Calu3 (cell line): Measurements from ENCODE around the gene PCBP4. TPM values are rescaled to one million over a fixed set of nuclear protein-coding genes. Genes with fewer than 3 reads are reported as not detected.

Source experiments
- BruUV-seq: library from RNA; stranded (reverse); fragments of 400-500 nt; replicated peaks from 2 replicates; lab custom pipeline; 2021; lab: Mats Ljungman, UMichigan
- CTCF ChIA-PET: fragments of 300-600 bp; sonication (Branson Sonifier 250); formaldehyde crosslinking; loops from one replicate; lab custom pipeline; 2022; ENCODE audit warnings: antibody characterized with exemption; lab: Charles Lee
- DNase-seq: peaks from one replicate; pipeline ENCODE4 v3.0.0; 2022
- H3K27ac Mint-ChIP-seq: one replicate; pipeline ENCODE4 v1.8.0; 2022; ENCODE audit warnings: mixed read lengths; ENCODE audit not compliant: unreplicated experiment
- H3K27me3 Mint-ChIP-seq: one replicate; pipeline ENCODE4 v1.8.0; 2022; ENCODE audit warnings: mixed read lengths; ENCODE audit not compliant: unreplicated experiment
- H3K36me3 Mint-ChIP-seq: one replicate; pipeline ENCODE4 v1.8.0; 2022; ENCODE audit warnings: mild to moderate bottlenecking, moderate library complexity, mixed read lengths; ENCODE audit not compliant: insufficient read depth, unreplicated experiment
- H3K4me1 Mint-ChIP-seq: one replicate; pipeline ENCODE4 v1.8.0; 2022; ENCODE audit warnings: mild to moderate bottlenecking, low read depth, mixed read lengths; ENCODE audit not compliant: unreplicated experiment
- H3K4me3 Mint-ChIP-seq: one replicate; pipeline ENCODE4 v1.8.0; 2022; ENCODE audit warnings: mild to moderate bottlenecking, low read depth, moderate library complexity, mixed read lengths; ENCODE audit not compliant: unreplicated experiment
- H3K9me3 Mint-ChIP-seq: one replicate; pipeline ENCODE4 v1.8.0; 2022; ENCODE audit warnings: low read depth, mixed read lengths; ENCODE audit not compliant: unreplicated experiment
- CTCF ChIP-seq: fragments of 200-600 bp; IDR thresholded peaks from one replicate; pipeline ENCODE4 v1.8.0; 2022; ENCODE audit warnings: antibody characterized with exemption; ENCODE audit not compliant: unreplicated experiment
- intact Hi-C: fragments of 100-400 bp; cut with micrococcal nuclease; formaldehyde crosslinking; loops from one replicate; pipeline ENCODE4 v1.10.0; 2022; ENCODE audit not compliant: unreplicated experiment
- total RNA-seq: library from RNA; stranded (reverse); gene quantifications from 2 replicates; pipeline ENCODE4 v1.2.3, GENCODE V29; 2022

Gene PCBP4
- total RNA-seq, 1 experiment from 2014 or later = 31.5 TPM

- intact Hi-C loops = no loop called here
- no peak for TF ChIP-seq CTCF
- Mint-ChIP-seq H3K4me1 (no peaks in the 10 kb centered on the region), H3K9me3 (no peaks in the 10 kb centered on the region), H3K27ac (no peak overlapping the region), H3K36me3 (peaks cover 33% of the 10 kb centered on the region), H3K4me3 (no peak overlapping the region), H3K27me3 (no peaks in the 10 kb centered on the region)
- CTCF ChIA-PET = no interaction called here
- no peak for DNase-seq
- no TSS peak for BruUV-seq
Observed at GRCh38 chr3:51933471-51934138, 33.6 kb downstream of the PCBP4 start.

- H3K9me3 Mint-ChIP-seq = no peaks in the 10 kb centered on the region
- intact Hi-C loops = no loop called here
- H3K27ac Mint-ChIP-seq = no peak overlapping the region
- H3K4me1 Mint-ChIP-seq = no peaks in the 10 kb centered on the region
- H3K36me3 Mint-ChIP-seq = peaks cover 33% of the 10 kb centered on the region
- no peak for DNase-seq
- no TSS peak for BruUV-seq
- no peak overlapping the region for H3K4me3 Mint-ChIP-seq
- CTCF ChIA-PET = interaction anchor here (0.8 kb wide), 1 partner anchor 13 kb away, joined by 3 read pairs; no protein-coding TSS in a partner anchor
- TF ChIP-seq CTCF = no peak
- H3K27me3 Mint-ChIP-seq = no peaks in the 10 kb centered on the region
Observed at GRCh38 chr3:51932471-51933370, 34.5 kb downstream of the PCBP4 start.

- Mint-ChIP-seq H3K4me3 (no peak overlapping the region), H3K36me3 (peaks cover 28% of the 10 kb centered on the region), H3K27me3 (no peaks in the 10 kb centered on the region), H3K27ac (no peak overlapping the region), H3K4me1 (no peaks in the 10 kb centered on the region), H3K9me3 (no peaks in the 10 kb centered on the region)
- CTCF ChIA-PET = interaction anchor here (0.8 kb wide), 1 partner anchor 12 kb away, joined by 3 read pairs; no protein-coding TSS in a partner anchor
- BruUV-seq = no TSS peak
- TF ChIP-seq CTCF = no peak
- DNase-seq = no peak
- intact Hi-C loops = no loop called here
Observed at GRCh38 chr3:51931756-51932155, 35.5 kb downstream of the PCBP4 start.

GRCh38 chr3:51930439-51930838 is 36.8 kb downstream of the PCBP4 start:
- no peaks in the 10 kb centered on the region for H3K27me3 Mint-ChIP-seq
- no peak overlapping the region for H3K4me3 Mint-ChIP-seq
- H3K9me3 Mint-ChIP-seq = no peaks in the 10 kb centered on the region
- TF ChIP-seq CTCF = no peak
- H3K4me1 Mint-ChIP-seq = no peaks in the 10 kb centered on the region
- DNase-seq = no peak
- no peak overlapping the region for H3K27ac Mint-ChIP-seq
- H3K36me3 Mint-ChIP-seq = peaks cover 20% of the 10 kb centered on the region
- CTCF ChIA-PET = no interaction called here
- BruUV-seq = no TSS peak
- intact Hi-C loops = no loop called here
